Stimulated activated CD4-positive, alpha-beta T cell treated with anti-CD3 and anti-CD28 coated beads, Interleukin-15, amount 100 ng/mL, for 1 hour (primary cell): ENCODE data around the gene ARRDC2.

Experiments
- DNase-seq, 2 donors: peaks; one replicate each; pipeline ENCODE4 v3.0.0-alpha.2; 2020; ENCODE audit warnings: low read depth in 1 of 2, low spot score in 1 of 2

ARRDC2 gene

GRCh38 chr19:18057557-18057956 is 49.6 kb downstream of the ARRDC2 start:
- DNase-seq = no peak

- peak; percentile 66 to 74 for DNase-seq
These were observed 50.4 kb downstream of the ARRDC2 start for GRCh38 chr19:18058208-18059009.

GRCh38 chr19:18059297-18059696 is 51.3 kb downstream of the ARRDC2 start:
- DNase-seq = no peak

DNA sequence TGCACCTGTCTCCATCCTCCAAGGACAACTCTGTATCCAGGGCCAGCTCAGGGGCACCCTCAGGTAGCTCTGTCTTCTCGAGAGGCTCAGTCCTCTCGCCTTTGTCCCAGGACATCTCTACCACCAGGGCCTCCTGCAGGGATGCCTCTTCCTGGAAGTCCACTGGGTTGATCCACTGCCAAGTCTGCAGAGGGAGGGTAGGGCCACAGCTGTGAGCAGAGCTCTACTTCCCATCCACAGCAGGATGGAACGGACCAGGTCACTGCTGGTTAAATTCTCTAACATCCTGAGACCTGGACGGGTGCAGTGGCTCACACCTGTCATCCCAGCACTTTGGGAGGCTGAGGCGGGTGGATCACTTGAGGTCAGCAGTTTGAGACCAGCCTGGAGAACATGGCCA is 51.9 kb downstream of the ARRDC2 start:
- no peak for DNase-seq

DNA sequence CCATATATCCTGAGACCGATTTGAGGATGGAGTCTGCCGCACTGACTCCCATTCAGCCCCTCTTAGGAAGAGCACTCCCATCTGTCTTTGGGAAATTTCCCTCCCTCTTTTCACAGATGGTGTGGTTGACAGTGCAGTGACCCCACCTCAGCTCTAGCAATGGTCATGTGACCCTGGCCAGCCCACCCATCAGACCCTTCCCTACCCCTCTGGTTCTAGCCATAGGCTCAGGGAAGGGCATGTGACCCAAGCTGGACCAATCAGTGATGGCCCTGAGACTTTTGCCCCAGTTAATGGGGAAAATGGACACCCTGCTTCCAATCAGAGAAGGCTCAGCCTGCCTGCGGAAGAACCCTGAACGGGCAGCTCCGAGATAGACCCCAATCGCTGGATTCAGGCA is 52.5 kb downstream of the ARRDC2 start:
- no peak for DNase-seq

DNA sequence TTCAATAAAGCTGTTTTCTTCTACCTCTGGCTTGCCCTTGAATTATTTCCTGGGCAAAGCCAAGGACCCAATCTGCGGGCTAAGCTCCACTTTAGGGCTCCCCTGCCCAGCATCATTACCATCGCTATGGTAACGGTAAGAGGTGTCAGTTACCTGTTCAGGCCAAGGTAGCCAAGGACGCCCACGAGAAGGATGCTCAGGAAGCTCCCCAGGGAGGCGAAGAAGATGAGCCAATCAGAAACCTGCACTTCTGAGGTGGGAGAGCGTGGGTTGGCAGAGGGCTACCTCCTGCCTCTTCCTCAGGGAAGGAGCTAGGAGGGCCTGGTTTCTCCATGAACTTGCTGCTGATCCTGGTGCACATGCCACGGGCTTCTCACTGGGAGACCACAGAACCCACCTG is 54.1 kb downstream of the ARRDC2 start:
- DNase-seq = no peak

GRCh38 chr19:18063463-18063862 is 55.5 kb downstream of the ARRDC2 start:
- peak in 1 of 2 donors; percentile 13 for DNase-seq
